ENCODE data around the gene DTX4.

DNA sequence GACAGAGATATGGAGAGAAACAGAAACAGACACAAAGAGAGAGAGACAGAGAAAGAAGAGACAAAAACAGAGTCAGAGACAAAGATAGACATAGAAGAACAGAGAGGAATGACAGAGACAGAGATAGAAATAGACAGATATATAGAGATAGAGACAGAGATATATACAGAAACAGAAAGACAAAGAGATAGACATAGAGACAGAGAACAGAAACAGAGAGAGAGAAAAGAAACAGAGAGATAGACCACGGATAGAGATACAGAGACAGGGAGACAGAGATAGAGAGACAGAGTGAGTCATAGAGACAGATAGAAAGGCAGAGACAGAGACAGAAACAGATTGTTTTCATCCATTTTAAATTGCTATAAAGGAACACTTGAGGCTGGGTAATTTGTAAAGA is 53.1 kb downstream of the DTX4 start:
- no peak for TF ChIP-seq EP300 (IDR thresholded peaks at IDR 0.05; ENCODE audit: borderline replicate concordance in 1 of 2, low read depth in 1 of 2, low read length in 1 of 2)
- TF ChIP-seq, protein P1, sequence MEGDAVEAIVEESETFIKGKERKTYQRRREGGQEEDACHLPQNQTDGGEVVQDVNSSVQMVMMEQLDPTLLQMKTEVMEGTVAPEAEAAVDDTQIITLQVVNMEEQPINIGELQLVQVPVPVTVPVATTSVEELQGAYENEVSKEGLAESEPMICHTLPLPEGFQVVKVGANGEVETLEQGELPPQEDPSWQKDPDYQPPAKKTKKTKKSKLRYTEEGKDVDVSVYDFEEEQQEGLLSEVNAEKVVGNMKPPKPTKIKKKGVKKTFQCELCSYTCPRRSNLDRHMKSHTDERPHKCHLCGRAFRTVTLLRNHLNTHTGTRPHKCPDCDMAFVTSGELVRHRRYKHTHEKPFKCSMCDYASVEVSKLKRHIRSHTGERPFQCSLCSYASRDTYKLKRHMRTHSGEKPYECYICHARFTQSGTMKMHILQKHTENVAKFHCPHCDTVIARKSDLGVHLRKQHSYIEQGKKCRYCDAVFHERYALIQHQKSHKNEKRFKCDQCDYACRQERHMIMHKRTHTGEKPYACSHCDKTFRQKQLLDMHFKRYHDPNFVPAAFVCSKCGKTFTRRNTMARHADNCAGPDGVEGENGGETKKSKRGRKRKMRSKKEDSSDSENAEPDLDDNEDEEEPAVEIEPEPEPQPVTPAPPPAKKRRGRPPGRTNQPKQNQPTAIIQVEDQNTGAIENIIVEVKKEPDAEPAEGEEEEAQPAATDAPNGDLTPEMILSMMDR (IDR thresholded peaks at IDR 0.05) = no peak
- no peak for TF ChIP-seq GABPA (IDR thresholded peaks at IDR 0.05; ENCODE audit: low read depth)
- TF ChIP-seq, protein P2, sequence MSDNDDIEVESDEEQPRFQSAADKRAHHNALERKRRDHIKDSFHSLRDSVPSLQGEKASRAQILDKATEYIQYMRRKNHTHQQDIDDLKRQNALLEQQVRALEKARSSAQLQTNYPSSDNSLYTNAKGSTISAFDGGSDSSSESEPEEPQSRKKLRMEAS (IDR thresholded peaks at IDR 0.05; ENCODE audit: low read depth) = no peak
- no peak for TF ChIP-seq REST (IDR thresholded peaks at IDR 0.05; ENCODE audit: low read depth, low read length)
- TF ChIP-seq RCOR1 (IDR thresholded peaks at IDR 0.05; ENCODE audit: low read length) = no peak
- TF ChIP-seq CHD2 (IDR thresholded peaks at IDR 0.05; ENCODE audit: low read length, partially characterized antibody) = no peak
